Vagina (tissue), 2 donors: ENCODE data around the gene TSHR.

ENCODE experiments used
- CTCF ChIP-seq, 3 experiments: fragments of 450-650 bp in 2 of 3; fragments of 200-600 bp in 1 of 3; sonication (generic) in 1 of 3; IDR thresholded peaks; one replicate each; pipeline ENCODE4 v1.5.1; 2017 to 2019; ENCODE audit warnings: antibody characterized with exemption in 3 of 3, mild to moderate bottlenecking in 2 of 3, moderate library complexity in 2 of 3
- POLR2AphosphoS5 ChIP-seq, 2 donors: sonication (generic); formaldehyde crosslinking; IDR thresholded peaks; one replicate each; pipeline ENCODE4 v1.9.0; 2017; ENCODE audit warnings: antibody characterized with exemption in 2 of 2, mild to moderate bottlenecking in 2 of 2, low read depth in 1 of 2; ENCODE audit not compliant: insufficient read depth in 1 of 2

DNA sequence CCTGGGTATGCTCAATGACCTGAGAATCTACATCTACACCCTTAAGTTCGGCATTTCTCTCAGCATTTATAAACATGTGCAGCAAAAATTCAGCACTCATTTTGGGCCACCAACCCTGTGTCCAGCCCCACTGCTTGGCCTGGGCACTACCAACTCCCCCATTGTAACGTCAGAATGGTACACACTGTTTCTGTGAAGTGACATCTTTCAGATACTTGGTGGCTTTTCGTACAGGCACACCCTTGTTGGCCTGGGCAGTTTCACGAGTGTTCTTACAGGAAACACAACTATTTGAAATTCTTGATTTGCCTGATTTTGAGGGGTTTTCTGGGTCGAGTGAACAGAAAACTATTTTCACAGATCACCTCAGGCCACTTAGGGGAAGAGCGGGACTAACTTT is 46.0 kb downstream of the TSHR start:
- TF ChIP-seq CTCF (IDR thresholded peaks at IDR 0.05) (no peak), POLR2AphosphoS5 (IDR thresholded peaks at IDR 0.05; ENCODE audit: insufficient read depth in 1 of 2, low read depth in 1 of 2) (no peak)
